HTR-8/SVneo (cell line): ENCODE data around the gene MCAM.

Source experiments
- DNase-seq: peaks from one replicate; pipeline ENCODE4 v3.0.0; 2011; ENCODE audit warnings: low spot score, mixed read lengths; ENCODE audit not compliant: insufficient read length
- FAIRE-seq: peaks from 2 replicates; lab custom pipeline; 2011; peaks lifted over from hg19 to GRCh38; lab: Jason Lieb, UNC

The MCAM gene

DNA sequence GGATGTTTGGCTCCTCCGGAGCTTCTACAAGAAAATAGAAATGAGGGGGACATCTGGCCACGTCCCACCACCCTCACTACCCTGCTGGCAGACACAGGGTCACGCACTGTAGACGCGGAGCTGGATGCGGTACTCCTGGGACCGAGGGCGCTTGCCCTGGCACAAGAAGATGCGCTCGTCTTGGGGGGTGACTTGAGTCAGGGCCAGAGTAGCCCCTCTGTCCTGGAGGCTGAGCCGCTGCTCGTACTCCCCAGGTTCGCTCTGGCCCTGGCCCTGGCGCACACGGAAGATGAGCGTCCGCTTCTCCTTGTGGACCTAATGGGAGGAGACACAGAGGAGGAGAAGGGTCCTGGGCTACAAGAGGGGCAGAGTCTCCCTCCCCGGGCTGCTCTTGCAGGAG is 2.2 kb downstream of the MCAM start:
- FAIRE-seq (peak; percentile 31), DNase-seq (no peak)

DNA sequence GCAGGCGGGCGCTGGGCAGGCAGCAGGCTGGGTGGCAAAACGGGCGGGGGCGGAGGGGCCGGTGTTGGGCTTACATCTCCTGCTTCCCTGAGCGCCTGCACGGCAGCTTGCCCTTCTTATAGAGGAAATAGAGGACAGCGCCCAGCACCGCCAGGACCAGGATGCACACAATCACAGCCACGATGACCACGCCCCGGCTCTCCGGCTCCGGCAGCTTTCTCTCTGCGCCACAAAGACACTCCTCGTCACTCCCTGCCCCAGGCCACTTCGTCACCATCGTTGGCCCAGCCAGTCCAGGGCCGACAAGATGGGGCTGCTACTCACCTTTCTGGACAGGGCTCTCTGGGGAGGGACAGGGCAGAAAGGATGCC is 6.3 kb downstream of the MCAM start:
- DNase-seq (no peak), FAIRE-seq (no peak)

DNA sequence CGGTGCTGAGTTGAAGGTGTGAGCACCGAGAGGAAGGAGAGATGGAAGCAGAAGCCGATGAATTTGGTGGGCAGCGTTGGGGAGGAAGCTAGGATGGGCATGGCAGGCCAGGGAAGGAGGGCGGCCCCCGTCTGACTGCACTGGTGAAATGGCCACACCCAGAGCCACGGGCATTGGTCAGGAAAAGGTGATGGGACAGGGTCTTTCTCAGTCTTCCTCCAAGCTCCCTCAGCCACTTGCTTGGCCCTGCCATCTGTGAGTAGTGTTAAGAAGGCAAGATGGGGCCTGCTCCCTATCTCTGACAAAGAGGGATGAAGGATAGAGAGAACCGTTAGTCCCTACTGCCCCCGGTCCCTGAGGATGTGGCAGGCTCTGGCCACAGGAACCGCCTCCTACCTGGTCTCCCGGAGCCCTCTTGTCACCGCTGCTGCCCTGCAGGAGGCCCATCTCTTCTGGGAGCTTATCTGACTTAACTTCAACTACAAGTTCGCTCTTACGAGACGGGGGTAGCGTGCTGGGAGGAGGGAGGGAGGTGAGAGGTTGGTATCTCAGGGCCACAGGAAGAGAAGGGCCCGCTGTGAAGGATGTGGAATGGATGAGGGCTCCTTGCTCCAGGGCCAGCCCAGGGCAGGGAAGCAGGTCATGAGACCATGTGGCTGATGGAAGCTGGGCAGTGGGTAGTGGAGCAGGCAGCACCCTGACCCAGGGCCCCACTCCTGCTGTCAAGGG is 6.8 kb downstream of the MCAM start:
- FAIRE-seq, result no peak
- no peak for DNase-seq

DNA sequence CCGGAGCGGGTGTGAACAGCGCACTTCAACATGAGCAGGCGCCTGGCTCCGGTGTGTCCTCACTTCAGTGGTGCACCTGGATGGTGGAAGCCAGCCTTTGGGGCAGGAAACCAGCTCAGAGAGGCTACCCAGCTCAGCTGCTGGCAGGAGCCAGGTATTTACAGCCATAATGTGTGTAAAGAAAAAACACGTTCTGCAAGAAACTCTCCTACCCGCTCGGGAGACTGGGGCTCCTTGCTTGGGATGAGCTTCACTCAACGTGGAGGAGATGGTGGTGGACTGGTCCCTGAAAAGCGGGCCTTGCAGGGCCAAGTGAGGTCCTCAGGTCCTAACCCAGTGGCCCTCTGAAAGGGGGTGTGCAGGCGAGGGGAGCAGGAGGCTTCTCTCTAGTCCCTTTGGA is 7.5 kb downstream of the MCAM start:
- no peak for FAIRE-seq
- no peak for DNase-seq

DNA sequence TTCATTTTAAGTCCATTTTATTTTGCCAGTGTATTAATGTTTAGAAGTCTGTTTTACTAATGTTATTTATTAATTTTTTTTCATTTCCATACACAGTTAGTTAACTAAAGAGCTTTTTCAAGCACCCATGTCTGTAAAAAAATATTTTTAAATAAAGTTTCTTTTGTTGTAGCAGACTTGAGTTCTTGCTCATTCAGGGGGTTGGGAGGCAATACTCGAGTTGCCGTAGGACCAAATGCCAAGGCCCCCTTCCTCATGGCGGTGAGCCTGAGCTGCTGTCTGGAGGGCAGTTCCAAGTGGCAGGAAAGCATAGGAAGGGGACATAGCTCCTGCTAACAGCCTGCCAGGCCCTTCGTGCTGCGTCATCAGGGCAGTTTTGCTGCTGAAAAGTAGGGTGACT is 9.0 kb downstream of the MCAM start:
- FAIRE-seq (no peak), DNase-seq (no peak)

DNA sequence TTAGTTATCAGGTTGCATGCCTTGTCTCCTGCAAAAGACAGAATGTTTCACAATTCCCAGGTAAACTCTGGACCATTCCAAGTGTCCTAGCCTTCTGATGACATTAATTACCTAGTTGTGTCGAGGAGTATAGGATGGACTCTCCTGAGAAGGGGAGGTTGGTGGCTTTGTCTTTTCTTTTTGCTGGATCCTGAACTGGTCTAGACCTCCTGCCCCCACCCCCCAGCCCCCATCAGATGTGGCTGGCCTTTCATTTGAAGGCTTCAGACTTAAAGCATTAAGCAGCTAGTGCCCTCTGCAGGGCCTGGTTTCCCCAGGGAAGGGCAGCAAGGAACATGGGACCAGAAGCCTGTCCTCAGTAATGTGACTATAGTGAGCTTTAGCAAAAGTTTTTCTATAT is 9.7 kb downstream of the MCAM start:
- DNase-seq (no peak), FAIRE-seq (no peak)

DNA sequence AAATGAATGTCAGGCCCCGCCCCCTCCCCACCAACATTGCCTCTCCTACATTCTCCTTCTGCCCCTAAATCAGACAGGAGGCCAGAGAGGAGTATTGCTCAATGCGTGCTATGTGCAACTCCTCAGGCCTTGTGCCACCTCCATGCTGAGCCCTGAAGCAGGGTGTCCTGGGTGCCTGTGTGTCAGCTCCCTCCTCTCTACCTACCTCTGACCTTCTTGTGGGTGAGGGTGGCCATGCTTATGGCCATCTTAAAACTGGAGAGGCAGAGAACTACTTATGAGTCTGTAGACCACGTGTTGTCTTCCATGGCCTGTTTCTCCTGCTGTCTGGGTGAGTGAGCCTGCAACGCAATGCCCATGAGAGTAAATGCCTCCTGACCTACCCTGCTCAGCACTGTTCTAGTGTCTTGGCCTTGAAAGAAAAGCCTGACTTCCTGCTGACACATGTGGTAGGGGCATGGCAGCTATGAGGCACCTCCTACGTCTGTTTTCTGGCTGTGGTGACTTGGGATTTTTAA is 10.5 kb downstream of the MCAM start:
- FAIRE-seq (no peak), DNase-seq (no peak)

DNA sequence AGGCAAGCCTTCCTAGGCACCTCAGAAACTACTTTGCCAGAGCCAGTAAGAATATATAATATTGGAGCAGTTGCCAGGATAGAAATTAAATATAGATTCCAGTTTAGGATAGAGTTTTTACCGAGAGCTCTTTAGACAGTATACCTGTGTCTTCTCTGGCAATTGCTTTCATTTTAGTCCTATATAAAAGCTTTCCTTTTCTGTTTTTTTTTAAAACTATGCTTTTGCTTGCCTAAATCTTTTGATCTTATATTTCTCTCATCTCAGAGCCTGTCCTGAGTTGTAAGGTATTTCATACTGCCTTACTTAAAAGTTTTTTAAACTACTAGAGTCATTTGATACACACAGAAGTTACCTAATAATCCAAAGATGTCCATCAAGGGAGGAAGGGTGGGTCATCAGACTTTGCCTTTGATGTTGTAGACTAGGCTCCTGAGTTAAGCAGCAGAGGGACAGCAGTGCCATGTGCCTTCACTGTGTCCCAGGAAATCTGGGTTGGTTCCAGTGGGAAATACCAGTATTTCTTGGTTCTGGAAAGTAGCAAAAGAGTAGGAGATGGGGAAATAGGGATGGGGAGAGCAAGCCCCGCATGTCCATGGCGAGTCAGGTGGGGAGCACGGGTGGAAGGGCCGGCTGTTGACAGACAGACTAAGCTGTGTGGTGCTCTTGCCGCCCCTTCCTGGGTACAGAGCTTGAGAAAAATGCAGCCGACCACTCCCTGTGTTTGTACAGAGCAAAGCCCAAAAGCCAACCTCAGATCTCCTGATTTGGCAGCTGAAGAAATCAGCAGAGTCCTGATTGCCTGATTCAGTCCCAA is 11.2 kb downstream of the MCAM start:
- FAIRE-seq, result no peak
- no peak for DNase-seq

DNA sequence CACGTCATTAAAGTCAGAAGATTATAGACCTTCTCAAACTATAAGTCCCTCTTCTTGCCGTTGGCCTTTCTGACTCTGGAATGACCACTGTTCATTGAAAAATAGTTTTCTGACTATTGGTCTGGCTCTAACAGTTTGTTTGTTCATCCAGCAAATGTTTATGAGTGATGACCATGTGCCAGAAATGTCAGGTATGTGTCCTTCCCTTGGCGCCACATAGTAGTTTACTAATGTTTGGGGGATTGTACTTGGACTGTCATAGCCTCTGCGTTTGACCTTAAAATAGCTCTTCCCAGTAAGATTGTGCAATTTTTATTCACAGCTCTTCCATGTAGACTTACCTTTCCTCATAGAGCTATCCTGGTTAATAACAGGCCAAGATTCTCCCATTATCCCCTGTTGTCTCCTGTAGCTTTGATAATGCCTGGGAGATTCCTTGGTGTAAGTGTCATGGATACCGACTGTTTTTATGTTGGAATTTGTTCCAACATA is 13.7 kb downstream of the MCAM start:
- FAIRE-seq (no peak), DNase-seq (no peak)

DNA sequence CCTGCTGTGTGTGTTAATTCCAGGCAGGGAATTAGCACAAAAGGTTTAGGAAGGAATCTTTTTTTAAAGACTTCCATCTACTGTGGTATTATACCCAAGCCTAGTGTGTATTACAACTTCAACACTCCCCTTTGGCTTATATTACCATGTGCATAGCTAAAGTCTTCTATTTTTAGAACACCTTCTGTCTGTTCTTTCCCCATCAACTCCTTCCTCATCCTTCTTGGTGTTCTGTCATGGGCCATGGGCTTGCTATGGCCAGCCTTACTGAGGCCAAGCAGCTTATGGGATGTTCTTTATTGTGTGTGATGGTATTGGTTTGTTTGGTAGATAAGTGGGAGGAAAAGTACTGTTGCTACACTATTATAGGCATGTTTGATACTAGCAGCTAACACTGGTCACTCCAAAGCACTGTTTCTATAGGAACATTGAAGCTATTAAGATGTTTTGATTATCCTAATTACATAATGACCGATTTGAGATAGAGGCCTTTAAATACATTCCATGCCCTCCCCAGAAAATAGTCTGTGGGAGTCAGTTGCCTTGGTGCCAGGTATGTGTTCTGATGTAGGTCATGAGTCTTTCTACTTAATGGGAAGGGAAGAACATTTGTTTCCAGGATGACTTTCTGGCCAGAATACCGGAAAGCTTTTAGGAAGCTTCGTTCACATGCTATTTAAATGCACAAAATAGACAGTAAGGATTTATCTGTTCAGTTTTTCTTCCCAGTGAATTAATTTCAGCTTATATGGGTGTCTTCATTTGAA is 16.5 kb downstream of the MCAM start:
- FAIRE-seq, result peak; percentile 20
- no peak for DNase-seq

DNA sequence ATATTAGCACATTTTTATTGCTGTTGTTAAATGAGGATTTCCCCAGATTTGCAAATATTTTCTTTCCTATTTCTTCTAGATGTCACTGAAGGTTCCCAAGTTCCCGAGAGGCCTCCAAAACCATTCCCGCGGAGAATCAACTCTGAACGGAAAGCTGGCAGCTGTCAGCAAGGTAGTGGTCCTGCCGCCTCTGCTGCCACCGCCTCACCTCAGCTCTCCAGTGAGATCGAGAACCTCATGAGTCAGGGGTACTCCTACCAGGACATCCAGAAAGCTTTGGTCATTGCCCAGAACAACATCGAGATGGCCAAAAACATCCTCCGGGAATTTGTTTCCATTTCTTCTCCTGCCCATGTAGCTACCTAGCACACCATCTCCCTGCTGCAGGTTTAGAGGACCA is 17.5 kb downstream of the MCAM start:
- no peak for DNase-seq
- FAIRE-seq, result no peak

DNA sequence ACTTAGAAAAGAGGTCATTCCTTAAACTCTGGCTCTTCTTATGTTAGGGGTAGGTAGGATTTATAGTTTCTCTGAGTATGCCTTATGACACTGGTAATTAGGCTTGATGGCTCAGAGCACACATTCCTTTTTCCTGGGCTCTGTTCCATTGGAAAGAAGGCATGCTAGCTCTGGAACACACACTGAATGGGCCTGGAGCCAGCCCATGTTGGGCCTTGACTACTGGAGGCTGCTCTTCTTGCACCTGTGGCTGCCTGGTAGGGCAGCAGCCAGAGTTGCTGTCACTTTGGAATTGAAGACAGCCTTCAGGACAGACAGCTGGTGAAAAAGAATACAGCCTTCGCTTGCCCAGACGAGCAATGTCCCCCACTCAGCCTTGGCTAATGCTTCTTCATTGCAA is 18.2 kb downstream of the MCAM start:
- FAIRE-seq (no peak), DNase-seq (no peak)

DNA sequence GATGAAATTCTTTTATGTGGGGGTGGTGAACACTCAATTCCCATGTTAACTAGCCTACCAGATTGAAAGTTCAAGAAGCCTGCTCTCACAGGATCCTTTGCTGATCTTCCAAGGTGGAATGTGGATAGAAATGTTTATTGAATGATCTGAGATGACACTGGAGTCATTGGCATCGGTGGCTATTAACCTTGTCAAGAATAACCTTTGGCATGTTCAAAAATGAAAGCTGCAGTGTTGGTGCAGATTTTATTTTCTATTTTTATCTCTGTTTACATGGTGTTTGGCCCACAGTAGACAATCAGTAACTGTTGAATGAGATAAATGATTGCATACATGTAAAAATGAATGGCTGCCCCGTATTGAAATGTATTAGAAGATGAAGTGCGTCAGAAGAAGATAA is 19.0 kb downstream of the MCAM start:
- no peak for FAIRE-seq
- DNase-seq, result no peak

DNA sequence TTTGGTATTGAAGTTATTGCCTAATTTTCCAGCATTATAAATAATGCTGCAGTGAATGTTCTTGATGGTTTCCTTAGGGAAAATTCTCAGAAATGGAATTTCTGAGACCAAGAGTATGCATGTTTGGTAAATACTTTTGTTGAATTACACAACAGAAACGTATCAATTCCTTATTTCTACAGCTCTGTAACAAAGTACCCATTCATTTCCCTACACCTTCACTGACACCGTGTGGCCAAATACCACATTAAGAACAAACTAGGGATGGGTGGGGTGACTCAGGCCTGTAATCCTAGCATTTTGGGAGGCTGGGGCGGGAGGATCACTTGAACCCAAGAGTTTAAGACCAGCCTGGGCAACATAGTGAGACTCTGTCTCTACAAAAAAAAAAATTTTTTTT is 21.8 kb downstream of the MCAM start:
- FAIRE-seq (no peak), DNase-seq (no peak)

DNA sequence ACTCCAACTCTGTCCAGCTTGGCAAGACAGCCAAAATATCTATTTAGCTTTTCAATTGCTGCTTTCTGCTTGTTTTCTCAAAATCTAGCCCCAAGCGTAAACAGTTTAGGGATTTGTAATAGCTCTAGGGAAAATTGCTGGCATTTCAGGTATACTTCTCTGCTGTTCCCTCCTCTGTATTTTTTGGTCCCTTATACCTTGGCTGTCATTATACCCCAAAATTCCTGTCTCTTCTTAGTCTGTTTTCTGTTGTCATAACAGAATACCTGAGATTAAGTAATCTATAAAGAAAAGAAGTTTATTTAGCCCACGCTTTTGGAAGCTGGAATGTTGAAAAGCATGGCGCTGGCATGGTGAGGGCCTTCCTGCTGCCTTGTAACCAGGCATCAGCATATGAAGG is 23.5 kb downstream of the MCAM start:
- FAIRE-seq (no peak), DNase-seq (no peak)

DNA sequence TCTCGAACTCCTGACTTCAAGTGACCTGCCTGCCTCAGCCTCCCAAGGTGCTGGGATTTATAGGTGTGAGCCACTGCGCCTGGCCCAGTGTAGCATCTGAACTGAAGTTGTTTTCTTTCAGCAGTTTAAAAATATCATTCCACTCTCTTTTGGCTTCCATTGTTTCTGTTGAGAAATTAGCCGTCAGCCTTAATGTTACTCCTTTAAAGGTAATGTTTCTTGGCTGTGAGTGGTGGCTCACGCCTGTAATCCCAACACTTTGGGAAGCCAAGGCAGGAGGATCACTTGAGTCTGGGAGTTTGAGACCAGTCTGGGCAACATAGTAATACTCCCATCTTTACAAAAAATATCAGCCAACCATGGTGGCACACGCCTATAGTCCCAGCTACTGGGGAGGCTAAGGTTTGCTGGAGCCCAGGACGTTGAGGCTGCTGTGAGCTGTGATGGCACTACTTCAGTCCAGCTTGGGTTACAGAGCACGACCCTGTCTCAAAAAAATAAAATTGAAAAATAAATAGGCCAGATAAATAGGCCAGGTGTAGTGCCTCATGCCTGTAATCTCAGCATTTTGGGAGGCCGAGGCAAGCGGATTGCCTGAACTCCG is 25.9 kb downstream of the MCAM start:
- no peak for DNase-seq
- FAIRE-seq, result no peak

DNA sequence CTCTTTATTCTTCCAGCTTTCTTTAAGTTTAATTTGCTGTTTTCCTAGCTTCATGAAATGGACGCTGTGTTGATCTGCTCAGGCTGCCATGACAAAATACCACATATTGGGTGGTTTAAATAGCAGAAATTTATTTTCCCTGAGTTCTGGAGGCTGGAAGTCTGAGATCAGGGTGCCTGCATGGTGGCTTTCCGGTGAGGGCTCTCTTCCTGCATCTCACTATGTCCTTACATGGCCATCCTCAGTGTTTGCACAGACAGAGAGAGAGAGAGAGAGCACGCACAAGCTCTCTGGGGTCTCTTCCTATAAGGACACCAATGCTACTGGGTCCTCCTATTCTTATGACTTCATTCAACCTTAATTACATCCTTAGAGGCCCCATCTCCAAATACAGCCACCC is 28.7 kb downstream of the MCAM start:
- no peak for FAIRE-seq
- no peak for DNase-seq

DNA sequence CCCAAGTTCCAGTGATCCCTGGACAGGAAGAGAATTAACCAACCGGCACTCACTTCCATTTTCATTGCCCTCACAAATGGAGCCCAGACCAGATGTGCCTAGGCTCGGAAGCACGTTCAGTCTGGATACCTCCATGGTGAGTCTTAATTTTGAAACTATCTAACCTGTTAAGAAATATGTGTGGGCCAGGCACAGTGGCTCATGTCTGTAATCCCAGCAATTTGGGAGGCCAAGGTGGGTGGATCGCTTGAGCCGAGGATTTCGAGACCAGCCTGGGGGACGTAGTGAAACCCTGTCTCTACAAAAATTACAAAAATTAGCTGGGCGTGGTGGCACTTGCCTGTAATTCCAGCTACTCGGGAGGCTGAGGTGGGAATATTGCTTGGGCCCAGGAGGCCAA is 31.5 kb downstream of the MCAM start:
- no peak for FAIRE-seq
- DNase-seq, result no peak

DNA sequence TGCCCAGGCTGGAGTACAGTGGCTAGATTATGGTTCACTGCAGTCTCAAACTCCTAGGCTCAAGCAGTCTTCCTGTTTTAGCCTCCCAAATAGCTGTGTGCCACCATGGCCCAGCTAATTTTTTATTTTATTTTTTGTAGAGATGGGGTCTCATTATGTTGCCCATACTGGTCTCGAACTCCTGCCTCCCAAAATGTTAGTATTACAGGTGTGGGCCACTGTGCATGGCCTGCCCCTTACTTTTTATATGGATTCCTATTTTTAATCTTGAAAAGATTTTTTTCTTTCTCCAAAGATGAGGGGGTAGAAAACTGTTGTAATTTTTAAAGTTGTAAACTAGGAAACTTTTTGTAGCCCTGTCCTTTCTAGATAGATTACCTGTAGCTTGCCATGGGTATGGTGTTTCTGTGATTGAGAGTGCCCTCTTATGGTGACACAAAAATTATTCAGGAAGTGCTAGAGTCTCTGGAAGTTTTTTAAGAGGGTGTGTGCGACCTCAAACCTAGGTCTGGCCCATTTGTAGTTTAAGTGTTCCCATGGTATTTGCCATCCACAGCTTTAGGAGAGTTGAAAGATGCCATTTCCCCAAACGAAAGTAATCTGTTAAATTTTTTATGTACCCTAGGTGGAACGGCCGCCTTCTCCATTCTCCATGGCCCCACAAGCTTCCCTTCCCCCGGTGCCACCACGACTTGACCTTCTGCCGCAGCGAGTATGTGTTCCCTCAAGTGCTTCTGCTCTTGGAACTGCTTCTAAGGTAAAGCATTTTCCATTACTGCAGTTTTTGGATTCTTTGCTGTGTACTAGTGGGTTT is 32.4 kb downstream of the MCAM start:
- FAIRE-seq (no peak), DNase-seq (peak; percentile 68)

DNA sequence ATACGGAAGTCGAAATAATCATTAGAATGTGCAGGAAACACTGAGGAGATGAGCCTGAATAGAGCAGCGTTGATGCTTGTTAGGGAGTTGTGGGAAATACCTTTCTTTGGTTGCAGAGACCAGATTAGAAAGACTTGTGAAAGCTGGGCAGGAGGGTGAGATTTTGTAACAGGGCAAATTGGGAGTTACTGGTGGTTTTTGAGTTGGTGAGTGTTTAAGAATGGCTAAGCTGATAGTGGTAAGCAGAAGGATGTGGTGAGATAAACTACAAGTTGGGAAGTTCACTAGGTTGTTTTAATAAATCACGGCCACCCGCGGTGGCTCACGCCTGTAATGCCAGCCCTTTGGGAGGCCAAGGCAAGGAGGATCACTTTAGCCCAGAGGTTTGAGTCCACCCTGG is 34.4 kb downstream of the MCAM start:
- FAIRE-seq (no peak), DNase-seq (no peak)
